GM12878 (cell line): ENCODE data around the gene EEFSEC. TPM values are rescaled to one million over a fixed set of nuclear protein-coding genes. Genes with fewer than 3 reads are reported as not detected.

Source experiments
- ATAC-seq: fragments of 200-7000 bp; cut with Tn5 transposase; 3 replicates; pipeline ENCODE4 v1.9.1; 2020; ENCODE audit warnings: mild to moderate bottlenecking, moderate library complexity
- BruUV-seq: library from RNA; stranded (reverse); fragments of 400-500 nt; replicated peaks from 2 replicates; lab custom pipeline; 2021; lab: Mats Ljungman, UMichigan
- CTCF ChIA-PET: fragments of 300-600 bp; sonication (Branson Sonifier 250); formaldehyde crosslinking; extraction: SDS; loops from one replicate; lab custom pipeline; 2021; ENCODE audit warnings: inconsistent platforms; lab: Yijun Ruan, JAX
- POLR2A ChIA-PET: fragments of 350-600 bp; formaldehyde crosslinking; extraction: SDS; loops from one replicate; lab custom pipeline; 2021; ENCODE audit warnings: inconsistent platforms; lab: Charles Lee
- RAD21 ChIA-PET: fragments of 300-600 bp; sonication (Branson Sonifier 250); formaldehyde crosslinking; loops from one replicate; lab custom pipeline; 2023; ENCODE audit warnings: antibody characterized with exemption; ENCODE audit not compliant: unreplicated experiment; lab: Charles Lee
- SMC1A ChIA-PET: fragments of 300-600 bp; sonication (Branson Sonifier 250); formaldehyde crosslinking; loops from one replicate; lab custom pipeline; 2023; ENCODE audit not compliant: unreplicated experiment, uncharacterized antibody; lab: Charles Lee
- DNase-seq: peaks from one replicate; pipeline ENCODE4 v3.0.0-alpha.2; 2011; ENCODE audit warnings: low read depth, low spot score
- FAIRE-seq: peaks from 3 replicates; lab custom pipeline; 2011; peaks lifted over from hg19 to GRCh38; lab: Jason Lieb, UNC
- H2AFZ ChIP-seq: 2 replicates; pipeline ENCODE4 v1.6.0; 2011; ENCODE audit warnings: low read depth, low read length, control low read depth; ENCODE audit not compliant: control insufficient read depth
- H3K27ac ChIP-seq: 2 replicates; pipeline ENCODE4 v1.5.1; 2011; ENCODE audit warnings: control low read depth; ENCODE audit not compliant: control insufficient read depth, insufficient read depth
- H3K27me3 ChIP-seq, 2 experiments: replicated peaks in 1 of 2; 2 replicates each; pipeline versions ENCODE4 v1.6.0 to v1.6.1; 2011; ENCODE audit warnings: low read length in 1 of 2; ENCODE audit not compliant: control insufficient read depth in 2 of 2, insufficient read depth in 2 of 2
- H3K36me3 ChIP-seq, 2 experiments: 2 replicates each; pipeline ENCODE4 v1.5.1; 2011; ENCODE audit warnings: low read length in 1 of 2; ENCODE audit not compliant: control insufficient read depth in 2 of 2, insufficient read depth in 2 of 2
- H3K4me1 ChIP-seq: 2 replicates; pipeline ENCODE4 v1.6.1; 2011; ENCODE audit warnings: mild to moderate bottlenecking, low read length, moderate library complexity, mixed read lengths; ENCODE audit not compliant: control insufficient read depth, insufficient read depth
- H3K4me2 ChIP-seq: 2 replicates; pipeline ENCODE4 v1.6.0; 2011; ENCODE audit warnings: control low read depth; ENCODE audit not compliant: control insufficient read depth, insufficient read depth
- H3K4me3 ChIP-seq: fragments of 200-600 bp; sonication (generic); 2 replicates; pipeline ENCODE4 v1.5.1; 2016
- H3K79me2 ChIP-seq: 2 replicates; pipeline ENCODE4 v1.6.0; 2011; ENCODE audit warnings: low read length; ENCODE audit not compliant: control insufficient read depth, insufficient read depth
- H3K9ac ChIP-seq: 2 replicates; pipeline ENCODE4 v1.8.0; 2011; ENCODE audit warnings: low read length, control low read depth, mixed read lengths; ENCODE audit not compliant: control insufficient read depth, insufficient read depth
- H3K9me3 ChIP-seq: replicated peaks from 3 replicates; pipeline ENCODE4 v1.5.1; 2011; ENCODE audit warnings: mild to moderate bottlenecking, low read length; ENCODE audit not compliant: control insufficient read depth, insufficient read depth
- H4K20me1 ChIP-seq: 2 replicates; pipeline ENCODE4 v1.6.0; 2011; ENCODE audit not compliant: control insufficient read depth, insufficient read depth
- ATF2 ChIP-seq: IDR thresholded peaks from 2 replicates; pipeline ENCODE4 v1.6.1; 2012; ENCODE audit warnings: low read length, inconsistent platforms
- BHLHE40 ChIP-seq, 2 experiments: fragments of 450-650 bp in 1 of 2; IDR thresholded peaks; 2 replicates each; pipeline ENCODE4 v1.6.1; 2011 to 2017; ENCODE audit warnings: low read depth in 2 of 2, borderline replicate concordance in 1 of 2, improper control_type of control experiment in 1 of 2, low read length in 1 of 2, mild to moderate bottlenecking in 1 of 2
- CHD4 ChIP-seq: fragments of 200-600 bp; sonication (generic); IDR thresholded peaks from 2 replicates; pipeline ENCODE4 v1.6.1; 2016; ENCODE audit warnings: mild to moderate bottlenecking
- E4F1 ChIP-seq: fragments of 450-650 bp; IDR thresholded peaks from 2 replicates; pipeline ENCODE4 v1.6.1; 2018; ENCODE audit warnings: borderline replicate concordance, mild to moderate bottlenecking; ENCODE audit not compliant: partially characterized antibody
- EED ChIP-seq: sonication (generic); IDR thresholded peaks from 2 replicates; pipeline ENCODE4 v1.6.1; 2016; ENCODE audit warnings: antibody characterized with exemption, low read depth
- EGR1 ChIP-seq, 2 experiments: IDR thresholded peaks; 1 replicate in 1 of 2; 2 replicates in 1 of 2; pipeline ENCODE4 v1.6.1; 2011 to 2012; ENCODE audit warnings: low read depth in 2 of 2, low read length in 2 of 2, borderline replicate concordance in 1 of 2, mild to moderate bottlenecking in 1 of 2, moderate library complexity in 1 of 2
- HCFC1 ChIP-seq: fragments of 150-350 bp; IDR thresholded peaks from 2 replicates; pipeline ENCODE4 v1.6.1; 2014; ENCODE audit warnings: low read length
- IRF4 ChIP-seq: IDR thresholded peaks from 2 replicates; pipeline ENCODE4 v1.6.1; 2011; ENCODE audit warnings: low read depth, low read length
- KLF5 ChIP-seq: fragments of 450-650 bp; IDR thresholded peaks from 2 replicates; pipeline ENCODE4 v1.6.1; 2014; ENCODE audit warnings: mild to moderate bottlenecking; ENCODE audit not compliant: partially characterized antibody
- NFXL1 ChIP-seq: fragments of 450-650 bp; IDR thresholded peaks from 2 replicates; pipeline ENCODE4 v1.6.1; 2017; ENCODE audit warnings: antibody characterized with exemption, mild to moderate bottlenecking, borderline replicate concordance
- NR2C2 ChIP-seq: IDR thresholded peaks from 2 replicates; pipeline ENCODE4 v1.6.1; 2011; ENCODE audit warnings: borderline replicate concordance, low read depth; ENCODE audit not compliant: control insufficient read depth, insufficient read length
- PAX5 ChIP-seq: IDR thresholded peaks from 2 replicates; pipeline ENCODE4 v1.6.1; 2011; ENCODE audit warnings: low read depth, low read length, borderline replicate concordance
- RBBP5 ChIP-seq: fragments of 200-600 bp; sonication (generic); conservative IDR thresholded peaks from 2 replicates; pipeline ENCODE4 v1.6.1; 2016
- RELB ChIP-seq: fragments of 450-650 bp; IDR thresholded peaks from 2 replicates; pipeline ENCODE4 v1.6.1; 2017; ENCODE audit warnings: low read depth, mild to moderate bottlenecking, moderate library complexity
- ZNF622 ChIP-seq: fragments of 450-650 bp; IDR thresholded peaks from 2 replicates; pipeline ENCODE4 v1.6.1; 2017; ENCODE audit warnings: mild to moderate bottlenecking, inconsistent platforms
- ZSCAN29 ChIP-seq: fragments of 450-650 bp; IDR thresholded peaks from 2 replicates; pipeline ENCODE4 v1.6.1; 2017; ENCODE audit warnings: mild to moderate bottlenecking, moderate library complexity
- ZZZ3 ChIP-seq: IDR thresholded peaks from 2 replicates; pipeline ENCODE4 v1.6.1; 2011; ENCODE audit warnings: low read depth; ENCODE audit not compliant: control insufficient read depth, insufficient read length
- WGBS: methylation state at CpG from one replicate; pipeline ENCODE4 v1.1.6; 2016; ENCODE audit warnings: low lambda C conversion rate; ENCODE audit not compliant: insufficient replicate concordance, insufficient coverage; ENCODE audit errors: missing lambda C conversion rate; 5-methylcytosine and 5-hydroxymethylcytosine counted together
- in situ Hi-C: fragments of 300-500 bp; cut with MboI; formaldehyde crosslinking; loops from 9 replicates; pipeline ENCODE4 v1.14.3; 2018; ENCODE audit warnings: mixed read lengths
- intact Hi-C: fragments of 100-400 bp; cut with micrococcal nuclease; formaldehyde crosslinking; loops from one replicate; pipeline ENCODE4 v1.14.2; 2022; ENCODE audit not compliant: unreplicated experiment
- polyA plus RNA-seq, 11 experiments: library from polyadenylated mRNA; depleted of rRNA in 4 of 11; unstranded in 6 of 11; stranded (reverse) in 5 of 11; fragments of >200 nt; fragmentation: Nextera tagmentation in 4 of 11; fragmentation: Illumina TruSeq in 1 of 11; extraction: Ambion mirVana in 4 of 11; extraction: Trizol in 1 of 11; gene quantifications; 1 replicate in 1 of 11; 2 replicates in 10 of 11; pipeline versions ENCODE4 v1.2.1 to v1.2.3, GENCODE V29; 2011 to 2016; ENCODE audit warnings: inconsistent platforms in 2 of 11, missing spikeins in 2 of 11, low read depth in 1 of 11
- total RNA-seq, 4 experiments: library from RNA; depleted of rRNA in 3 of 4; stranded (reverse); fragments of >200 nt in 3 of 4; fragmentation: Illumina TruSeq in 1 of 4; extraction: Trizol in 1 of 4; gene quantifications; 2 replicates each; pipeline versions ENCODE4 v1.2.1 to v1.2.3, GENCODE V29; 2013 to 2021

EEFSEC gene
- total and polyA plus RNA-seq, 10 of the 15 experiments (the other 5 are each of a cell fraction or from before 2014, with no cell fraction given): 0.29 to 29.1 (median 16.1) TPM

GRCh38 chr3:128366652-128367051 is 213.4 kb downstream of the EEFSEC start:
- BruUV-seq: no TSS peak
- ChIA-PET SMC1A (no interaction called here), POLR2A (no interaction called here), RAD21 (no interaction called here), CTCF (no interaction called here)
- in situ Hi-C loops: no loop called here
- WGBS: 95% methylated on average over 5 of the region's 5 CpGs
- Histone ChIP-seq H3K4me2 (no peak overlapping the region), H3K27me3 (no peaks in the 10 kb centered on the region), H4K20me1 (no peaks in the 10 kb centered on the region), H3K9ac (no peak overlapping the region), H2AFZ (no peak overlapping the region), H3K79me2 (no peaks in the 10 kb centered on the region), H3K9me3 (no peaks in the 10 kb centered on the region), H3K4me3 (no peak overlapping the region), H3K27ac (no peak overlapping the region), H3K36me3 (no peaks in the 10 kb centered on the region), H3K4me1 (peaks cover 7% of the 10 kb centered on the region)
- no peak for DNase-seq
- intact Hi-C loops: no loop called here
- ATAC-seq: no peak
- TF ChIP-seq ZNF622 (no peak), HCFC1 (no peak), KLF5 (no peak), ATF2 (no peak), ZZZ3 (no peak), BHLHE40 (IDR thresholded peaks at IDR 0.05; ENCODE audit: borderline replicate concordance in 1 of 2, low read depth in 2 of 2, low read length in 1 of 2) (no peak), NR2C2 (no peak), ZSCAN29 (no peak), EGR1 (IDR thresholded peaks at IDR 0.05; ENCODE audit: borderline replicate concordance in 1 of 2, low read depth in 2 of 2, low read length in 2 of 2) (no peak), NFXL1 (no peak), E4F1 (no peak), IRF4 (no peak), PAX5 (no peak), EED (no peak), RELB (no peak), CHD4 (no peak), RBBP5 (no peak)
- FAIRE-seq: no peak
